HEK293 (cell line): ENCODE results near the gene THOC1.
A peak's percentile ranks its signal among the peaks of the same experiment; 100 is the strongest.

ENCODE experiments used
- FEZF1 ChIP-seq: fragments of 450-650 bp; formaldehyde crosslinking; IDR thresholded peaks from 2 replicates; pipeline ENCODE4 v1.5.1; 2016; ENCODE audit warnings: missing biosample characterization, missing genetic modification characterization
- HOXA7 ChIP-seq: sonication (generic); formaldehyde crosslinking; IDR thresholded peaks from 2 replicates; pipeline ENCODE4 v1.8.1; 2022; ENCODE audit warnings: missing genetic modification reagents, borderline replicate concordance
- HOXD13 ChIP-seq: sonication (generic); formaldehyde crosslinking; IDR thresholded peaks from 2 replicates; pipeline ENCODE4 v1.8.0; 2022; ENCODE audit warnings: missing genetic modification reagents, borderline replicate concordance
- KLF8 ChIP-seq: fragments of 450-650 bp; formaldehyde crosslinking; IDR thresholded peaks from 2 replicates; pipeline ENCODE4 v1.5.1; 2016; ENCODE audit warnings: missing biosample characterization, missing genetic modification characterization
- PRDM2 ChIP-seq: fragments of 450-650 bp; formaldehyde crosslinking; IDR thresholded peaks from 2 replicates; pipeline ENCODE4 v1.5.1; 2016; ENCODE audit warnings: missing biosample characterization, missing genetic modification characterization, borderline replicate concordance
- PRDM6 ChIP-seq: fragments of 450-650 bp; formaldehyde crosslinking; IDR thresholded peaks from 2 replicates; pipeline ENCODE4 v1.5.1; 2017; ENCODE audit warnings: missing biosample characterization, missing genetic modification characterization
- SALL2 ChIP-seq: fragments of 450-650 bp; formaldehyde crosslinking; IDR thresholded peaks from 2 replicates; pipeline ENCODE4 v1.5.0; 2017; ENCODE audit warnings: missing biosample characterization, mild to moderate bottlenecking, missing genetic modification characterization, borderline replicate concordance
- SP2 ChIP-seq: fragments of 450-650 bp; formaldehyde crosslinking; IDR thresholded peaks from 2 replicates; pipeline ENCODE4 v1.5.1; 2016; ENCODE audit warnings: missing biosample characterization, missing genetic modification characterization
- WT1 ChIP-seq: fragments of 450-650 bp; formaldehyde crosslinking; IDR thresholded peaks from 2 replicates; pipeline ENCODE4 v1.5.1; 2016; ENCODE audit warnings: missing biosample characterization, missing genetic modification characterization
- ZBTB10 ChIP-seq: fragments of 450-650 bp; formaldehyde crosslinking; IDR thresholded peaks from 2 replicates; pipeline ENCODE4 v1.5.1; 2016; ENCODE audit warnings: missing biosample characterization, missing genetic modification characterization
- ZFP37 ChIP-seq: fragments of 450-650 bp; formaldehyde crosslinking; IDR thresholded peaks from 2 replicates; pipeline ENCODE4 v1.5.1; 2016; ENCODE audit warnings: missing biosample characterization, missing genetic modification characterization
- ZFP69B ChIP-seq: fragments of 450-650 bp; formaldehyde crosslinking; IDR thresholded peaks from 2 replicates; pipeline ENCODE4 v1.5.1; 2016; ENCODE audit warnings: missing biosample characterization, missing genetic modification characterization
- ZIC2 ChIP-seq: fragments of 450-650 bp; formaldehyde crosslinking; IDR thresholded peaks from 2 replicates; pipeline ENCODE4 v1.5.1; 2016; ENCODE audit warnings: missing biosample characterization, missing genetic modification characterization
- ZNF114 ChIP-seq: fragments of 450-650 bp; formaldehyde crosslinking; IDR thresholded peaks from 2 replicates; pipeline ENCODE4 v1.5.0; 2017; ENCODE audit warnings: missing biosample characterization, missing genetic modification characterization
- ZNF132 ChIP-seq: fragments of 450-650 bp; formaldehyde crosslinking; IDR thresholded peaks from 2 replicates; pipeline ENCODE4 v1.5.1; 2017; ENCODE audit warnings: missing biosample characterization, missing genetic modification characterization, borderline replicate concordance
- ZNF19 ChIP-seq: fragments of 450-650 bp; formaldehyde crosslinking; IDR thresholded peaks from 2 replicates; pipeline ENCODE4; 2016; ENCODE audit warnings: missing biosample characterization, missing genetic modification characterization, low read depth
- ZNF274 ChIP-seq, 2 experiments: fragments of 200-500 bp in 1 of 2; fragments of 450-650 bp in 1 of 2; sonication (Bioruptor generic) in 1 of 2; formaldehyde crosslinking in 1 of 2; IDR thresholded peaks; 2 replicates each; pipeline versions ENCODE4 v1.5.1 to v1.6.1; 2014 to 2016; ENCODE audit warnings: borderline replicate concordance in 1 of 2, inconsistent platforms in 1 of 2, low read length in 1 of 2, missing biosample characterization in 1 of 2, missing genetic modification characterization in 1 of 2
- ZNF350 ChIP-seq: fragments of 450-650 bp; formaldehyde crosslinking; IDR thresholded peaks from 2 replicates; pipeline ENCODE4 v1.5.0; 2017; ENCODE audit warnings: missing biosample characterization, mild to moderate bottlenecking, missing genetic modification characterization
- ZNF610 ChIP-seq: fragments of 450-650 bp; formaldehyde crosslinking; IDR thresholded peaks from 2 replicates; pipeline ENCODE4 v1.5.1; 2016; ENCODE audit warnings: missing biosample characterization, missing genetic modification characterization, borderline replicate concordance
- ZNF658 ChIP-seq: fragments of 450-650 bp; formaldehyde crosslinking; IDR thresholded peaks from 2 replicates; pipeline ENCODE4; 2016; ENCODE audit warnings: missing biosample characterization, missing genetic modification characterization
- ZNF777 ChIP-seq: fragments of 450-650 bp; formaldehyde crosslinking; IDR thresholded peaks from 2 replicates; pipeline ENCODE4 v1.5.1; 2017; ENCODE audit warnings: missing biosample characterization, missing genetic modification characterization, borderline replicate concordance
- ZSCAN16 ChIP-seq: fragments of 450-650 bp; formaldehyde crosslinking; IDR thresholded peaks from 2 replicates; pipeline ENCODE4 v1.5.1; 2016; ENCODE audit warnings: missing biosample characterization, missing genetic modification characterization
- ZSCAN5A ChIP-seq: fragments of 450-650 bp; formaldehyde crosslinking; IDR thresholded peaks from 2 replicates; pipeline ENCODE4 v1.5.1; 2016; ENCODE audit warnings: missing biosample characterization, missing genetic modification characterization
- ZXDB ChIP-seq: fragments of 450-650 bp; formaldehyde crosslinking; IDR thresholded peaks from 2 replicates; pipeline ENCODE4 v1.5.1; 2016; ENCODE audit warnings: missing biosample characterization, missing genetic modification characterization
- TF ChIP-seq, protein P1 (sequence below): fragments of 450-650 bp; formaldehyde crosslinking; IDR thresholded peaks from 2 replicates; pipeline ENCODE4 v1.5.1; 2016; ENCODE audit warnings: missing biosample characterization, missing genetic modification characterization

The THOC1 gene

GRCh38 chr18:267688-268552 is at the start of gene THOC1 (continued):
- TF ChIP-seq ZNF114 (tag by site-specific recombination) (no peak), ZNF19 (no peak), ZNF132 (tag by site-specific recombination) (no peak), FEZF1 (tag by site-specific recombination) (no peak), ZFP69B (tag by site-specific recombination) (peak; percentile 37; the same call in 1 of the 2 replicates), ZSCAN16 (tag by site-specific recombination) (no peak), ZNF658 (tag by site-specific recombination) (no peak), WT1 (tag by site-specific recombination) (no peak), ZBTB10 (tag by site-specific recombination) (no peak; the same call in 1 of the 2 replicates), HOXA7 (CRISPR knock-in tag) (no peak), ZSCAN5A (tag by site-specific recombination) (peak; percentile 66; the same call in 1 of the 2 replicates), HOXD13 (no peak), SP2 (peak; percentile 74), ZNF274 (IDR thresholded peaks at IDR 0.05; ENCODE audit: low read length) (no peak), ZNF274 (tag by site-specific recombination; IDR thresholded peaks at IDR 0.05; ENCODE audit: borderline replicate concordance) (no peak), ZIC2 (tag by site-specific recombination) (peak; percentile 54; the same call in 1 of the 2 replicates), PRDM6 (tag by site-specific recombination) (no peak), ZNF777 (tag by site-specific recombination) (peak; percentile 99), ZNF610 (tag by site-specific recombination) (peak; percentile 93), ZFP37 (tag by site-specific recombination) (peak; percentile 85), PRDM2 (no peak), ZXDB (tag by site-specific recombination) (peak; percentile 93), KLF8 (tag by site-specific recombination) (peak; percentile 65; the same call in 1 of the 2 replicates), ZNF350 (tag by site-specific recombination) (no peak), SALL2 (tag by site-specific recombination) (no peak)
- TF ChIP-seq, protein P1, sequence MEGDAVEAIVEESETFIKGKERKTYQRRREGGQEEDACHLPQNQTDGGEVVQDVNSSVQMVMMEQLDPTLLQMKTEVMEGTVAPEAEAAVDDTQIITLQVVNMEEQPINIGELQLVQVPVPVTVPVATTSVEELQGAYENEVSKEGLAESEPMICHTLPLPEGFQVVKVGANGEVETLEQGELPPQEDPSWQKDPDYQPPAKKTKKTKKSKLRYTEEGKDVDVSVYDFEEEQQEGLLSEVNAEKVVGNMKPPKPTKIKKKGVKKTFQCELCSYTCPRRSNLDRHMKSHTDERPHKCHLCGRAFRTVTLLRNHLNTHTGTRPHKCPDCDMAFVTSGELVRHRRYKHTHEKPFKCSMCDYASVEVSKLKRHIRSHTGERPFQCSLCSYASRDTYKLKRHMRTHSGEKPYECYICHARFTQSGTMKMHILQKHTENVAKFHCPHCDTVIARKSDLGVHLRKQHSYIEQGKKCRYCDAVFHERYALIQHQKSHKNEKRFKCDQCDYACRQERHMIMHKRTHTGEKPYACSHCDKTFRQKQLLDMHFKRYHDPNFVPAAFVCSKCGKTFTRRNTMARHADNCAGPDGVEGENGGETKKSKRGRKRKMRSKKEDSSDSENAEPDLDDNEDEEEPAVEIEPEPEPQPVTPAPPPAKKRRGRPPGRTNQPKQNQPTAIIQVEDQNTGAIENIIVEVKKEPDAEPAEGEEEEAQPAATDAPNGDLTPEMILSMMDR, result 0 out of 2 replicates have a peak, but pooled peaks have one; percentile 8
